Neural cell (in vitro differentiated cells): ENCODE data around the gene TBC1D8. TPM values are rescaled to one million over a fixed set of nuclear protein-coding genes. Genes with fewer than 3 reads are reported as not detected.

ENCODE experiments used
- H2AFZ ChIP-seq: fragments of 200-600, 300-800 bp; sonication (generic), shearing (Covaris generic); 2 replicates; pipeline ENCODE4 v1.6.0; 2014; ENCODE audit warnings: low read depth, mild to moderate bottlenecking, antibody characterized with exemption, low read length, moderate library complexity
- H3F3A ChIP-seq: fragments of 200-600 bp; shearing (Covaris generic); 2 replicates; pipeline ENCODE4 v1.6.1; 2016; ENCODE audit warnings: mild to moderate bottlenecking, moderate library complexity, mixed read lengths, antibody characterized with exemption, low read length; ENCODE audit not compliant: insufficient read depth, poor library complexity, severe bottlenecking
- H3K27ac ChIP-seq: fragments of 200-600, 300-800 bp; sonication (generic), shearing (Covaris generic); 2 replicates; pipeline ENCODE4 v1.5.1; 2014; ENCODE audit warnings: mild to moderate bottlenecking, low read length, moderate library complexity
- H3K27me3 ChIP-seq: fragments of 300-800, 200-600 bp; sonication (generic), shearing (Covaris generic); 2 replicates; pipeline ENCODE4 v1.6.0; 2014; ENCODE audit warnings: mild to moderate bottlenecking, low read depth, low read length, moderate library complexity; ENCODE audit not compliant: insufficient read depth
- H3K36me3 ChIP-seq: fragments of 300-800, 200-600 bp; sonication (generic), shearing (Covaris generic); 2 replicates; pipeline ENCODE4 v1.5.1; 2014; ENCODE audit warnings: mild to moderate bottlenecking, antibody characterized with exemption, low read length, moderate library complexity; ENCODE audit not compliant: insufficient read depth
- H3K4me2 ChIP-seq: fragments of 300-800, 200-600 bp; sonication (generic), shearing (Covaris generic); 2 replicates; pipeline ENCODE4 v1.6.0; 2014; ENCODE audit warnings: mild to moderate bottlenecking, low read length
- H3K4me3 ChIP-seq: fragments of 300-800, 200-600 bp; sonication (generic), shearing (Covaris generic); 2 replicates; pipeline ENCODE4 v1.5.1; 2014; ENCODE audit warnings: mild to moderate bottlenecking, low read length, moderate library complexity
- H3K79me2 ChIP-seq: fragments of 200-600 bp; shearing (Covaris generic); replicated peaks from 2 replicates; pipeline ENCODE4 v1.6.0; 2014; ENCODE audit warnings: mild to moderate bottlenecking, low read length, moderate library complexity; ENCODE audit not compliant: insufficient read depth
- H3K9ac ChIP-seq: fragments of 300-800, 200-600 bp; sonication (generic), shearing (Covaris generic); 2 replicates; pipeline ENCODE4 v1.6.1; 2016; ENCODE audit warnings: mild to moderate bottlenecking, low read length, mixed read lengths
- H3K9me2 ChIP-seq: fragments of 200-600 bp; shearing (Covaris generic); 2 replicates; pipeline ENCODE4 v1.6.1; 2016; ENCODE audit warnings: mild to moderate bottlenecking, low read length, mixed read lengths; ENCODE audit not compliant: insufficient read depth
- H3K9me3 ChIP-seq: fragments of 200-600, 300-800 bp; sonication (generic), shearing (Covaris generic); 2 replicates; pipeline ENCODE4 v1.6.1; 2016; ENCODE audit warnings: mild to moderate bottlenecking, mixed run types, low read length, moderate library complexity, mixed read lengths
- H4K20me1 ChIP-seq: fragments of 200-600 bp; shearing (Covaris generic); 2 replicates; pipeline ENCODE4 v1.6.1; 2016; ENCODE audit warnings: mild to moderate bottlenecking, mixed run types; ENCODE audit not compliant: insufficient read depth
- CTCF ChIP-seq: fragments of 450-650 bp; IDR thresholded peaks from 2 replicates; pipeline ENCODE4 v1.5.1; 2014; ENCODE audit warnings: antibody characterized with exemption, mild to moderate bottlenecking, moderate library complexity; ENCODE audit not compliant: poor library complexity, severe bottlenecking
- EP300 ChIP-seq: fragments of 450-650 bp; conservative IDR thresholded peaks from 2 replicates; pipeline ENCODE4 v1.6.1; 2014; ENCODE audit warnings: antibody characterized with exemption, mild to moderate bottlenecking, moderate library complexity; ENCODE audit not compliant: poor library complexity, severe bottlenecking
- EZH2 ChIP-seq: fragments of 200-600, 300-800 bp; shearing (Covaris generic), sonication (generic); IDR thresholded peaks from 2 replicates; pipeline ENCODE4 v1.6.1; 2014; ENCODE audit warnings: antibody characterized with exemption, low read length, borderline replicate concordance, mild to moderate bottlenecking; ENCODE audit not compliant: insufficient read depth, poor library complexity, severe bottlenecking
- MXI1 ChIP-seq: fragments of 450-650 bp; conservative IDR thresholded peaks from 2 replicates; pipeline ENCODE4 v1.6.1; 2014; ENCODE audit warnings: antibody characterized with exemption, mild to moderate bottlenecking; ENCODE audit not compliant: poor library complexity, severe bottlenecking
- POLR2AphosphoS5 ChIP-seq: IDR thresholded peaks from 2 replicates; pipeline ENCODE4 v1.6.1; 2012
- RAD21 ChIP-seq: fragments of 450-650 bp; conservative IDR thresholded peaks from 2 replicates; pipeline ENCODE4 v1.6.1; 2014; ENCODE audit warnings: antibody characterized with exemption, mild to moderate bottlenecking, moderate library complexity
- REST ChIP-seq: IDR thresholded peaks from 2 replicates; pipeline ENCODE4 v1.6.1; 2012; ENCODE audit warnings: borderline replicate concordance
- SMC3 ChIP-seq: fragments of 450-650 bp; conservative IDR thresholded peaks from 2 replicates; pipeline ENCODE4 v1.6.1; 2014; ENCODE audit warnings: antibody characterized with exemption, mild to moderate bottlenecking, moderate library complexity; ENCODE audit not compliant: poor library complexity
- TAF1 ChIP-seq: IDR thresholded peaks from 2 replicates; pipeline ENCODE4 v1.6.1; 2012; ENCODE audit warnings: low read depth
- polyA plus RNA-seq: library from polyadenylated mRNA; depleted of rRNA; stranded (reverse); fragments of >200 nt; gene quantifications from 2 replicates; pipeline ENCODE4 v1.2.3, GENCODE V29; 2014

TBC1D8 gene
- polyA plus RNA-seq, 1 donor from 2014 or later, result 5.3 TPM

GRCh38 chr2:101045330-101045729, 105.9 kb downstream of the TBC1D8 start:
- no peak overlapping the region for H3K9ac ChIP-seq
- no peak overlapping the region for H2AFZ ChIP-seq
- no peaks in the 10 kb centered on the region for H3K79me2 ChIP-seq
- H3K36me3 ChIP-seq, result no peaks in the 10 kb centered on the region
- H3K9me2 ChIP-seq, result no peaks in the 10 kb centered on the region
- H3K27me3 ChIP-seq, result no peaks in the 10 kb centered on the region
- H4K20me1 ChIP-seq, result no peaks in the 10 kb centered on the region
- no peaks in the 10 kb centered on the region for H3F3A ChIP-seq
- TF ChIP-seq EP300, result no peak
- TF ChIP-seq RAD21, result no peak
- TF ChIP-seq CTCF, result no peak
- TF ChIP-seq SMC3, result no peak
- no peak for TF ChIP-seq REST
- no peak for TF ChIP-seq EZH2
- no peak for TF ChIP-seq TAF1
- TF ChIP-seq POLR2AphosphoS5, result no peak
- no peak for TF ChIP-seq MXI1
- no peak overlapping the region for H3K4me3 ChIP-seq
- no peak overlapping the region for H3K27ac ChIP-seq
- H3K9me3 ChIP-seq, result no peaks in the 10 kb centered on the region
- no peak overlapping the region for H3K4me2 ChIP-seq

GRCh38 chr2:101041413-101041812, 109.8 kb downstream of the TBC1D8 start:
- H3F3A ChIP-seq, result no peaks in the 10 kb centered on the region
- no peak overlapping the region for H2AFZ ChIP-seq

More at GRCh38 chr2:101041413-101041812, 109.8 kb downstream of the TBC1D8 start:
- Histone ChIP-seq H3K9me2 (no peaks in the 10 kb centered on the region), H3K79me2 (no peaks in the 10 kb centered on the region), H3K36me3 (no peaks in the 10 kb centered on the region), H3K4me2 (no peak overlapping the region), H3K27me3 (no peaks in the 10 kb centered on the region), H3K4me3 (no peak overlapping the region), H3K27ac (no peak overlapping the region), H3K9me3 (no peaks in the 10 kb centered on the region), H3K9ac (no peak overlapping the region), H4K20me1 (no peaks in the 10 kb centered on the region)
- TF ChIP-seq RAD21 (no peak), REST (no peak), CTCF (no peak), EZH2 (no peak), SMC3 (no peak), EP300 (no peak), MXI1 (no peak), POLR2AphosphoS5 (no peak), TAF1 (no peak)
